IPS-NIHi7 (cell line): ENCODE results near the gene HDC.

ENCODE experiments used
- DNase-seq: peaks from one replicate; pipeline ENCODE4 v3.0.0; 2012; ENCODE audit warnings: mixed read lengths; ENCODE audit errors: extremely low spot score

HDC gene

GRCh38 chr15:50252556-50252955 lies 13.0 kb downstream of the HDC start:
- no peak for DNase-seq

GRCh38 chr15:50251638-50252182 lies 13.8 kb downstream of the HDC start:
- no peak for DNase-seq

- no peak for DNase-seq
Observed at GRCh38 chr15:50250760-50251394, 14.6 kb downstream of the HDC start.

- no peak for DNase-seq
Observed at GRCh38 chr15:50249704-50250103, 15.8 kb downstream of the HDC start.

- no peak for DNase-seq
Observed at GRCh38 chr15:50248994-50249582, 16.4 kb downstream of the HDC start.

- DNase-seq = no peak
Observed at GRCh38 chr15:50247819-50248655, 17.5 kb downstream of the HDC start.

GRCh38 chr15:50246631-50247030 lies 18.9 kb downstream of the HDC start:
- DNase-seq = no peak

- DNase-seq = no peak
Observed at GRCh38 chr15:50244959-50245624, 20.4 kb downstream of the HDC start.

GRCh38 chr15:50244153-50244552 lies 21.4 kb downstream of the HDC start:
- no peak for DNase-seq

- DNase-seq = no peak
Observed at GRCh38 chr15:50241684-50242450, 23.7 kb downstream of the HDC start.

- no peak for DNase-seq
Observed at GRCh38 chr15:50238255-50238654, 27.3 kb downstream of the HDC start.

- DNase-seq = no peak
Observed at GRCh38 chr15:50236433-50236832, 29.1 kb downstream of the HDC start.

- no peak for DNase-seq
Observed at GRCh38 chr15:50235794-50236193, 29.7 kb downstream of the HDC start.

- DNase-seq = no peak
Observed at GRCh38 chr15:50234764-50235163, 30.8 kb downstream of the HDC start.

GRCh38 chr15:50233192-50233736 lies 32.3 kb downstream of the HDC start:
- no peak for DNase-seq

- no peak for DNase-seq
Observed at GRCh38 chr15:50232791-50233190, 32.7 kb downstream of the HDC start.

- DNase-seq = no peak
Observed at GRCh38 chr15:50231761-50232160, 33.8 kb downstream of the HDC start.

- no peak for DNase-seq
Observed at GRCh38 chr15:50229336-50229735, 36.2 kb downstream of the HDC start.

GRCh38 chr15:50228866-50229265 lies 36.7 kb downstream of the HDC start:
- DNase-seq = no peak

- DNase-seq = no peak
Observed at GRCh38 chr15:50227076-50227475, 38.5 kb downstream of the HDC start.

- no peak for DNase-seq
Observed at GRCh38 chr15:50225938-50226337, 39.6 kb downstream of the HDC start.
